Neural crest cell (in vitro differentiated cells): ENCODE data around the gene DDX20. TPM values are rescaled to one million over a fixed set of nuclear protein-coding genes. Genes with fewer than 3 reads are reported as not detected.

ENCODE experiments used
- DNase-seq: peaks from one replicate; pipeline ENCODE4 v3.0.0; 2021; ENCODE audit warnings: low read depth, mixed read lengths, low spot score
- H3K27ac Mint-ChIP-seq: one replicate; pipeline ENCODE4 v1.8.0; 2021; ENCODE audit warnings: mild to moderate bottlenecking, mixed read lengths; ENCODE audit not compliant: unreplicated experiment
- H3K27me3 Mint-ChIP-seq: 2 replicates; pipeline ENCODE4 v1.8.0; 2021; ENCODE audit warnings: low read depth, mild to moderate bottlenecking, mixed read lengths
- H3K36me3 Mint-ChIP-seq: 2 replicates; pipeline ENCODE4 v1.8.0; 2021; ENCODE audit warnings: low read depth, mild to moderate bottlenecking, mixed read lengths
- H3K4me1 Mint-ChIP-seq: 2 replicates; pipeline ENCODE4 v1.8.0; 2021; ENCODE audit warnings: mixed read lengths
- H3K4me3 Mint-ChIP-seq: one replicate; pipeline ENCODE4 v1.8.0; 2021; ENCODE audit warnings: mild to moderate bottlenecking, mixed read lengths
- H3K9me3 Mint-ChIP-seq: 2 replicates; pipeline ENCODE4 v1.8.0; 2021; ENCODE audit warnings: mixed read lengths
- total RNA-seq: library from RNA; stranded (reverse); gene quantifications from 2 replicates; pipeline ENCODE4 v1.2.1, GENCODE V29; 2021
- TF ChIP-seq, protein P1 (sequence below): fragments of 200-600 bp; sonication (generic); conservative IDR thresholded peaks from 2 replicates; pipeline ENCODE4 v1.5.0; 2021; ENCODE audit warnings: antibody characterized with exemption, mild to moderate bottlenecking

The DDX20 gene
- total RNA-seq, 1 donor from 2014 or later: 26.7 TPM

DNA sequence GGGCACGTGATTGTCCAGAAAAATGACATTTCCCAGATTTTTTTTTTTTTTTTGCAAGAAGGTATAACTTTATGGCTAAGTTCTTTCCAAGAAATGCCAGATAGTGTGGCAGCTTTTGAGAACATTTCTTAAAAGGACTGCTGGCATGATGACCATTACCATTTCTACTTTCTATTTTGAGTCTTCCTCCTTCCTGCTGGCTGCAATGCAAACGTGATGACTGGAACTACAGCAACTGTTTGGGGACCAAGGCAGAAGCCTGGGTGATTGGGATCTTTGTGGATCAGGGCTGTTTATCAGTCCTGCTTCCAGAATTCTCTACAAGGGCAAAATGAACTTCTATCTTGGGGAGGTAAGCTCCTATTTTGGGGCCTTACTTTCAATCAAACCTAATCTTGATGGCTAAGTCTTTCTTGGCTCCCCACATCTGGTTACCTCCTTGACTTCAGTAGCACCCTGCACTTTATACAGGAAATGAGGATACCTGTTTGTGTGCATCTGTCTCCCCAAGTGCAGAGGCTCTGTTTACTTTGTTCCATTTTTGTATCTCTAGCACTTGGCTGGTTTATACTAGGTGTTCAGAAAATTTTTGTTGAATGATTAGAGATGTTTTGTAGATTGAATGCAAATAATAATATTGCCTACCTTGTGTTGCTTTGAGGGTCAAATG lies 3.7 kb upstream of the DDX20 start:
- TF ChIP-seq, protein P1, sequence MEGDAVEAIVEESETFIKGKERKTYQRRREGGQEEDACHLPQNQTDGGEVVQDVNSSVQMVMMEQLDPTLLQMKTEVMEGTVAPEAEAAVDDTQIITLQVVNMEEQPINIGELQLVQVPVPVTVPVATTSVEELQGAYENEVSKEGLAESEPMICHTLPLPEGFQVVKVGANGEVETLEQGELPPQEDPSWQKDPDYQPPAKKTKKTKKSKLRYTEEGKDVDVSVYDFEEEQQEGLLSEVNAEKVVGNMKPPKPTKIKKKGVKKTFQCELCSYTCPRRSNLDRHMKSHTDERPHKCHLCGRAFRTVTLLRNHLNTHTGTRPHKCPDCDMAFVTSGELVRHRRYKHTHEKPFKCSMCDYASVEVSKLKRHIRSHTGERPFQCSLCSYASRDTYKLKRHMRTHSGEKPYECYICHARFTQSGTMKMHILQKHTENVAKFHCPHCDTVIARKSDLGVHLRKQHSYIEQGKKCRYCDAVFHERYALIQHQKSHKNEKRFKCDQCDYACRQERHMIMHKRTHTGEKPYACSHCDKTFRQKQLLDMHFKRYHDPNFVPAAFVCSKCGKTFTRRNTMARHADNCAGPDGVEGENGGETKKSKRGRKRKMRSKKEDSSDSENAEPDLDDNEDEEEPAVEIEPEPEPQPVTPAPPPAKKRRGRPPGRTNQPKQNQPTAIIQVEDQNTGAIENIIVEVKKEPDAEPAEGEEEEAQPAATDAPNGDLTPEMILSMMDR: no peak
- H3K36me3 Mint-ChIP-seq: no peaks in the 10 kb centered on the region
- DNase-seq: no peak
- H3K27me3 Mint-ChIP-seq: no peaks in the 10 kb centered on the region
- H3K4me3 Mint-ChIP-seq: no peak overlapping the region
- peaks cover 42% of the 10 kb centered on the region for H3K4me1 Mint-ChIP-seq
- H3K9me3 Mint-ChIP-seq: no peaks in the 10 kb centered on the region
- H3K27ac Mint-ChIP-seq: no peak overlapping the region

DNA sequence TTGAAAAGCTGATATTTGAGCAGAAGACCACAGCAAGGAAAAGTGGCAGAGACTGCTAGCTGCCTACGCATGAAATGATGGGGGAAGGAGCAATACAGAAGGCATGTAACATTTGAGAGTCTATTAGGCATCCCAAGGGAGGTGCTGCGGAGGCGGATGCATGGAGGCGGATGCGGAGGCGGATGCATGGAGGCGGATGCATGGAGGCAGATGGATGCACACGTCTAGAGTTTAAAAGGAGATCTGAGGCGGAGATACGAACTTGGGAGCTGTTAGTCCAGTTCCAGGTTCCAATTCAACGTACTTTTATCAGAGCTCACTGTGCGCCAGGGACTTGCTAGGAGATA lies 744 bp upstream of the DDX20 start:
- DNase-seq: peak; percentile 40
- Mint-ChIP-seq H3K36me3 (peaks cover 2% of the 10 kb centered on the region), H3K9me3 (no peaks in the 10 kb centered on the region), H3K27ac (peak overlapping the region; percentile 99), H3K4me3 (peak overlapping the region; percentile 96), H3K27me3 (no peaks in the 10 kb centered on the region), H3K4me1 (peaks cover 31% of the 10 kb centered on the region)
- TF ChIP-seq, protein P1: no peak

DNA sequence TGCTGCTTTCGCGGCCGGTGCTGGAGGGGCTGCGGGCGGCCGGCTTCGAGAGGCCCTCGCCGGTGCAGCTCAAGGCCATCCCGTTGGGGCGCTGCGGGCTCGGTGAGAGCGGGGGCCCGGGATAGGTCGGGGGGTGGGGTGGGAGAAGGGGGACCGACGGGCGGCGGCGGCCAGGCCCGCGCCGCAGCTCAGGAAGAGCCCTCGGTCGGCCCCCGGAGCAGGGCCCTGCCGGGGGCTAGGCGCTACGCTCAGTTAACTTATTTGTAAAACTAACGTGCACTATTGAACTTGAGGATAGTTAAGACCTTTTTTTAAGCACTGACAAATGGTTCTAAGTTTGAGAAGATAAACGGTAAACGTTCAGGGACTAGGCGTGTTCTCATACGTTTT lies 418 bp downstream of the DDX20 start:
- Mint-ChIP-seq H3K4me1 (peaks cover 30% of the 10 kb centered on the region), H3K4me3 (peak overlapping the region; percentile 96), H3K9me3 (no peaks in the 10 kb centered on the region), H3K36me3 (peaks cover 2% of the 10 kb centered on the region), H3K27ac (peak overlapping the region; percentile 25), H3K27me3 (no peaks in the 10 kb centered on the region)
- TF ChIP-seq, protein P1: no peak
- DNase-seq: no peak

DNA sequence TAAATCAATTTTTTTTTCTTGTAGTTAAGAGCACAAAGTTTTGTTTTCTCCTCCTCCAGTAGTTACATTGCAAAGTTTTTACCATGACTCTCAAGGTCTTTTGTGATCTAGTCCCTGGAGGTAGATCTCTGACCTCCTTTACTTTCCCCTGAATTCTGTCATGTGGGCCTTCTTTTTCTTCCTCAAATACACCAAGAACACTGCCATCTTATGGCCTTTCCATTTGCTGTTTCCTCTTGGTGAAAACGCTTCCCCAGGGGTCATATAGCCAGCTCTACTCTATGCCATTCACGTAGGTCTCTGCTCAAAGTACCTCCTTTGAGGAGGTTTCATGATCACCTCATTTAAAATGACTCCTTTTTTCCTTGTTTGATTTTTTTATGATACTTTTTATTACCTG lies 2.7 kb downstream of the DDX20 start:
- H3K4me1 Mint-ChIP-seq: peaks cover 30% of the 10 kb centered on the region
- H3K36me3 Mint-ChIP-seq: peaks cover 2% of the 10 kb centered on the region
- peak overlapping the region; percentile 82 for H3K4me3 Mint-ChIP-seq
- DNase-seq: no peak
- H3K27ac Mint-ChIP-seq: no peak overlapping the region
- TF ChIP-seq, protein P1: no peak
- H3K9me3 Mint-ChIP-seq: no peaks in the 10 kb centered on the region
- no peaks in the 10 kb centered on the region for H3K27me3 Mint-ChIP-seq

DNA sequence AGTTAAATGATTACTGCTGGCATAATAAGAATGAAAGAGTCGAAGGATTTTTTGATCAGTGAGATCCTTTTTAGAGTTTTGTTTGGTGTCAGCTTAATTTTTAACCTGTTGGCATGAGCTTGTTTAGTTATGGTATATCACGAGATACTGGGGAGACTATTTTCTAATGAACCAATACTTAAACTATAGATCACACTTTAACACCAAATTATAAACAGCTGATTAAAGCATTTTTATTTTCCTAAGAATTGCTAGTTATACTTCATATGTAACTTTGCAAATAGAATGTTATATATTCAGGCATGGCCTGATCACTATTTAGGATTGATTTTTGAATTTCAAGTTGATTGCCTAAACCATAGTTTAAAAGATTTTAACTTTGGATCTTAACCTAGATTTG lies 6.0 kb downstream of the DDX20 start:
- no peaks in the 10 kb centered on the region for H3K27me3 Mint-ChIP-seq
- H3K4me3 Mint-ChIP-seq: no peak overlapping the region
- no peak for DNase-seq
- peaks cover 5% of the 10 kb centered on the region for H3K36me3 Mint-ChIP-seq
- H3K9me3 Mint-ChIP-seq: no peaks in the 10 kb centered on the region
- H3K4me1 Mint-ChIP-seq: peaks cover 14% of the 10 kb centered on the region
- H3K27ac Mint-ChIP-seq: no peak overlapping the region
- TF ChIP-seq, protein P1: no peak
